GM06990 (cell line): ENCODE measurements around the gene CTXND2.
"Not testable (repeated sequence)": the region's sequence is repeated elsewhere in the genome, so short reads cannot be mapped to it uniquely, and the experiment has no call there.

Source experiments
- DNase-seq: peaks from one replicate; pipeline ENCODE4 v3.0.0-alpha.2; 2011; ENCODE audit not compliant: insufficient read length; ENCODE audit errors: extremely low read depth
- H3K27me3 ChIP-seq: replicated peaks from 2 replicates; pipeline ENCODE4 v1.6.0; 2011; ENCODE audit warnings: low read length; ENCODE audit not compliant: control insufficient read depth, insufficient read depth
- H3K36me3 ChIP-seq: 2 replicates; pipeline ENCODE4 v1.5.1; 2011; ENCODE audit warnings: low read length; ENCODE audit not compliant: control insufficient read depth, insufficient read depth
- H3K4me3 ChIP-seq: replicated peaks from 2 replicates; pipeline ENCODE4 v1.5.1; 2011; ENCODE audit warnings: low read depth, mild to moderate bottlenecking, control low read depth, low read length
- TF ChIP-seq, protein P1 (sequence below): IDR thresholded peaks from 2 replicates; pipeline ENCODE4 v1.5.1; 2011; ENCODE audit warnings: low read length, control low read depth, mild to moderate bottlenecking, inconsistent platforms; ENCODE audit not compliant: insufficient read depth, poor library complexity, severe bottlenecking

Gene CTXND2

DNA sequence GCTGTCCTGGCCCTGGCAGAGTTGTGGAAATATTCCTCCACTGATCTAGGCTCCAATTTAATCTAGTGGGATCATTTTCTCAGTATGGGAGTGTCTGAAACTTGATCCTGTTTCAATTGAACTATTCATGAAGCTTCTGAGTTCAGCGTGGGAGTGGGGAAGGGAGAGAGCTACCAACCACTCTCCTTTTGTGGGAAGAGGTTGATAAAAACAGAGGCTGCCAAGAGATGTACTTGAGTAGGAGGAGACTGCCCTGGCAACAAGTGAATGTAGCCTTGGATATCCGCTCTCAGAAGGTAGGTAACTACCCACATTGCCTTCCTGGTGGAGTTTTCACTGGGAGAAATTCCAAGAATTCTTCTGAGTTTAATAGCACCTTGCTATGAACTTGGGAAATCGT is at the start of gene CTXND2:
CTXND2 (plus strand) TSS at position 119 of the 400 bp plus-strand sequence. CDS start 25,179 bp downstream, outside the sequence.
- no peaks in the 10 kb centered on the region for H3K27me3 ChIP-seq
- DNase-seq, result no peak
- TF ChIP-seq, protein P1, sequence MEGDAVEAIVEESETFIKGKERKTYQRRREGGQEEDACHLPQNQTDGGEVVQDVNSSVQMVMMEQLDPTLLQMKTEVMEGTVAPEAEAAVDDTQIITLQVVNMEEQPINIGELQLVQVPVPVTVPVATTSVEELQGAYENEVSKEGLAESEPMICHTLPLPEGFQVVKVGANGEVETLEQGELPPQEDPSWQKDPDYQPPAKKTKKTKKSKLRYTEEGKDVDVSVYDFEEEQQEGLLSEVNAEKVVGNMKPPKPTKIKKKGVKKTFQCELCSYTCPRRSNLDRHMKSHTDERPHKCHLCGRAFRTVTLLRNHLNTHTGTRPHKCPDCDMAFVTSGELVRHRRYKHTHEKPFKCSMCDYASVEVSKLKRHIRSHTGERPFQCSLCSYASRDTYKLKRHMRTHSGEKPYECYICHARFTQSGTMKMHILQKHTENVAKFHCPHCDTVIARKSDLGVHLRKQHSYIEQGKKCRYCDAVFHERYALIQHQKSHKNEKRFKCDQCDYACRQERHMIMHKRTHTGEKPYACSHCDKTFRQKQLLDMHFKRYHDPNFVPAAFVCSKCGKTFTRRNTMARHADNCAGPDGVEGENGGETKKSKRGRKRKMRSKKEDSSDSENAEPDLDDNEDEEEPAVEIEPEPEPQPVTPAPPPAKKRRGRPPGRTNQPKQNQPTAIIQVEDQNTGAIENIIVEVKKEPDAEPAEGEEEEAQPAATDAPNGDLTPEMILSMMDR, result no peak
- no peaks in the 10 kb centered on the region for H3K36me3 ChIP-seq
- no peak within 1 kb of the TSS for H3K4me3 ChIP-seq

DNA sequence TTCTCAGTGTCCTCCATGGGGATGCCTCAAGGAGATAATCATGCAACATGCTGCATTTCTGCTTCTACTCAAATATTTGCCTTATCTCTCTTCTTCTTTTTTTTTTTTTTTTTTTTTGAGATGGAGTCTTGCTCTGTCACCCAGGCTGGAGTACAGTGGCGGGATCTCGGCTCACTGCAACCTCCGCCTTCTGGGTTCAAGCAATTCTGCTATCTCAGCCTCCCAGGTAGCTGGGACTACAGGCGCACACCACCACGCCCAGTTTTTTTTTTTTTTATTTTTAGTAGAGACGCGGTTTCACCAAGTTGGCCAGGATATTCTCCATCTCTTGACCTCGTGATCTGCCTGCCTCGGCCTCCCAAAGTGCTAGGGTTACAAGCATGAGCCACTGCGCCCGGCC is 46.1 kb upstream of the CTXND2 start:
- H3K27me3 ChIP-seq, DNase-seq, H3K36me3 ChIP-seq: not testable (repeated sequence)

DNA sequence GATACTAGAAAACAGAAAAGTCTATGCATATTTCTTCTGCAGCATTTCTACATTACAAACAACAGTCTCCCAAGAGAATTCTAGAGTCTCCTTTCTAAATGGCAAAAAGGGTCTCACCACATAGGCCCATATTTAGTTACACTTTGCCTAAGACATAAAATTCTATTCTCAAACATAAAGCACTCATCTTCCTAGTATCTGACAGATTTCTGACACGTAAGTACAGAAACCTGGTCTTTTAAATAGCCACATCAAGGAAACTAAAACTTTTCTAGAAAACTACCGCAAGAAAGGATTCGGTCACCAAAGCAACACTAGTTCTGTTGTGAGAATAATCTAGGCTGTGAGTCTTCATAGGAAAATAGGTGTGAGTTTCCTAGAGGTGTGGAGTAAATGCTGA is 45.3 kb upstream of the CTXND2 start:
- Histone ChIP-seq H3K4me3 (no peak overlapping the region), H3K27me3 (no peaks in the 10 kb centered on the region), H3K36me3 (no peaks in the 10 kb centered on the region; the same call in none of the 2 replicates)
- TF ChIP-seq, protein P1, result no peak
- no peak for DNase-seq

More for the DNA sequence above, 46.1 kb upstream of the CTXND2 start:
- H3K4me3 ChIP-seq, result not testable (repeated sequence)

DNA sequence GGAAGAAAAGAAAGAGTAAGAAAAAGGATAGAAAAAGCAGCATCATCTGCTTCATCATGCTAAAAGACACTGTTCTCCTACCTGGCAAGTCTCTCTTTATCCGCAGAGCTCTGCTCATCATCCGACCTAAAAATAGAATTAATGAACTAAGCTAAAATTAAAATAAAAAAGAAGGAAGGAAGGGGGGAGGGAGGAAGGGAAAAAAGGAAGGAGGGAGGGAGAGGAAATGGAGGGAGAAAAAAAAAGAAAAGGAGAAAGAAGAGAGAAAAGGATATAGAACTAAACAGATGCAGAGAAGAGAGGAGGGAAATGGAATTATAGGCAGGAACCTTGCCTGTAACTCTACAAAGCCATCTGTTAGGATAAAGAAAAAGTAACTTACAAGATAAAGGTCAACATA is 44.6 kb upstream of the CTXND2 start:
- DNase-seq, result no peak
- TF ChIP-seq, protein P1, result no peak
- Histone ChIP-seq H3K27me3 (no peaks in the 10 kb centered on the region), H3K4me3 (no peak overlapping the region), H3K36me3 (no peaks in the 10 kb centered on the region; the same call in none of the 2 replicates)

DNA sequence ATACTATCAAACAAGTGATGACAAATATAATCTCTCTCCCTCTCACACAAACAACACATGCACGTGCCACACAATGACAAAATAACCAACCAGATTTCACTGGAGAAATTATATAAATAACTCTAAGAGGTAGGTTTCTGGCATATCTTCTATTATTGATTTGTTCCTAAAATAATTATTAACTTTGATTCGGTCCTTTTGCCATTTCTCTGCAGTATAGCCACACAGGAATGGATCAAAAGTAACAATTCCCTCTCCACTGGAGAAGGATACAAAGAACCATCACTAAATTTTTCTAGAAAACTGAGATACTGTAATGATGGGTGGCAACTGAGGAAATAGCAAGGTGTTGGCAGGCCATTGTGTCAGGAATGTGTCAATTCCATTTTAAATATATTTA is 44.0 kb upstream of the CTXND2 start:
- DNase-seq, result no peak
- H3K4me3 ChIP-seq, result no peak overlapping the region
- H3K27me3 ChIP-seq, result no peaks in the 10 kb centered on the region
- H3K36me3 ChIP-seq, result no peaks in the 10 kb centered on the region; the same call in none of the 2 replicates
- TF ChIP-seq, protein P1, result no peak

DNA sequence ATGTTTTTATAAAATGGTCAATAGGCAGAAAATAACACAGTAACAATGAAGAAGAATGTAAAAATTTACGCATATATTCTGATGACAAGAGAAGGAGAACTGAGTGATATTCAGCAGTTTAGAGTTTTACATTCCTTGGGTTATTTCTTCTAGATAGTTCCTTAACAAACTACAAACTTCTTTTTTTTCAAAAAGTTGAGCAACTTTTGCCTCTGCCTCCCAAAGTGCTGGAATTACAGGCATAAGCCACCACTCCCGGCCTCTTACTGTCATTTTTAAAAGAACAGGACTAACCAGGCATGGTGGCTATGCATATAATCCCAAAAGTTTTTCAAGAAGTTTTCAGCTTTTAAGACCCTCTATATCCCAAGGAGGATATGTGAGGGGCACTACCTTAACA is 43.5 kb upstream of the CTXND2 start:
- no peaks in the 10 kb centered on the region for H3K27me3 ChIP-seq
- H3K4me3 ChIP-seq, result no peak overlapping the region
- DNase-seq, result no peak
- TF ChIP-seq, protein P1, result no peak
- no peaks in the 10 kb centered on the region; the same call in none of the 2 replicates for H3K36me3 ChIP-seq
